Suprapubic skin (tissue), 4 donors: ENCODE measurements around the gene UNC50.

ENCODE experiments used
- CTCF ChIP-seq, 2 donors: fragments of 200-600 bp in 1 of 2; fragments of 450-650 bp in 1 of 2; sonication (generic) in 1 of 2; IDR thresholded peaks; one replicate each; pipeline ENCODE4 v1.5.1; 2016 to 2019; ENCODE audit warnings: antibody characterized with exemption in 2 of 2, mild to moderate bottlenecking in 1 of 2, moderate library complexity in 1 of 2
- POLR2A ChIP-seq, 2 donors: fragments of 450-650 bp; IDR thresholded peaks; one replicate each; pipeline ENCODE4 v1.6.1; 2017; ENCODE audit warnings: antibody characterized with exemption in 2 of 2, mild to moderate bottlenecking in 2 of 2, moderate library complexity in 2 of 2
- POLR2AphosphoS5 ChIP-seq, 3 donors: sonication (generic); formaldehyde crosslinking; IDR thresholded peaks; one replicate each; pipeline ENCODE4 v1.6.1; 2017; ENCODE audit warnings: antibody characterized with exemption in 3 of 3

- TF ChIP-seq POLR2A (IDR thresholded peaks at IDR 0.05) (no peak), CTCF (IDR thresholded peaks at IDR 0.05) (no peak), POLR2AphosphoS5 (IDR thresholded peaks at IDR 0.05) (no peak)
Observed at GRCh38 chr2:98623657-98624056, 15.3 kb downstream of the UNC50 start.
